Prostate gland (tissue), 2 donors: ENCODE results near the gene SSRP1.

ENCODE experiments used
- CTCF ChIP-seq, 4 experiments: fragments of 200-600 bp in 2 of 4; fragments of 450-650 bp in 2 of 4; sonication (generic) in 2 of 4; IDR thresholded peaks; 1 replicate in 3 of 4; 2 replicates in 1 of 4; pipeline ENCODE4 v1.5.1; 2016 to 2019; ENCODE audit warnings: antibody characterized with exemption in 4 of 4, mild to moderate bottlenecking in 2 of 4, moderate library complexity in 2 of 4
- POLR2A ChIP-seq: fragments of 450-650 bp; IDR thresholded peaks from one replicate; pipeline ENCODE4 v1.6.1; 2016; ENCODE audit warnings: antibody characterized with exemption, mild to moderate bottlenecking

- TF ChIP-seq CTCF (IDR thresholded peaks at IDR 0.05) (peak in 1 of 4 experiments; percentile 34), POLR2A (no peak)
Measured at GRCh38 chr11:57320719-57321387, 14.8 kb downstream of the SSRP1 start.
